HCT116 (cell line): Measurements from ENCODE around the gene TMEM119.

Source experiments
- CEBPB ChIP-seq: IDR thresholded peaks from 2 replicates; pipeline ENCODE4 v1.6.1; 2012; ENCODE audit warnings: low read depth
- EGR1 ChIP-seq: IDR thresholded peaks from 2 replicates; pipeline ENCODE4 v1.6.1; 2012; ENCODE audit warnings: low read depth
- EZH2 ChIP-seq: fragments of 200-600 bp; sonication (generic); IDR thresholded peaks from 2 replicates; pipeline ENCODE4 v1.6.1; 2017; ENCODE audit warnings: antibody characterized with exemption, mixed run types
- EZH2phosphoT487 ChIP-seq: fragments of 200-600 bp; IDR thresholded peaks from 2 replicates; pipeline ENCODE4 v1.6.1; 2018; ENCODE audit warnings: antibody characterized with exemption, borderline replicate concordance
- JUND ChIP-seq: IDR thresholded peaks from 2 replicates; pipeline ENCODE4 v1.6.1; 2012
- MAX ChIP-seq: IDR thresholded peaks from 2 replicates; pipeline ENCODE4 v1.6.1; 2012
- POLR2A ChIP-seq: IDR thresholded peaks from 2 replicates; pipeline ENCODE4 v1.7.0; 2011; ENCODE audit warnings: borderline replicate concordance; ENCODE audit not compliant: insufficient read depth, insufficient read length; ENCODE audit errors: extremely low read depth
- POLR2AphosphoS5 ChIP-seq: IDR thresholded peaks from 2 replicates; pipeline ENCODE4 v1.6.1; 2011; ENCODE audit warnings: mild to moderate bottlenecking, low read depth, low read length, moderate library complexity
- REST ChIP-seq: IDR thresholded peaks from 2 replicates; pipeline ENCODE4 v1.6.1; 2012; ENCODE audit warnings: low read depth
- YY1 ChIP-seq: IDR thresholded peaks from 2 replicates; pipeline ENCODE4 v1.6.1; 2011; ENCODE audit warnings: low read length, low read depth, moderate library complexity, mild to moderate bottlenecking; ENCODE audit not compliant: insufficient replicate concordance; ENCODE audit errors: extremely low read depth
- ZNF274 ChIP-seq: fragments of 200-500 bp; sonication (Bioruptor generic); IDR thresholded peaks from 2 replicates; pipeline ENCODE4 v1.6.1; 2014; ENCODE audit warnings: mild to moderate bottlenecking, low read depth, low read length, inconsistent platforms
- TF ChIP-seq, protein P1 (sequence below), 3 experiments: fragments of 200-600 bp in 1 of 3; sonication (generic) in 1 of 3; IDR thresholded peaks in 2 of 3; conservative IDR thresholded peaks in 1 of 3; 2 replicates each; pipeline ENCODE4 v1.5.1; 2012 to 2017; ENCODE audit warnings: low read depth in 2 of 3, low read length in 2 of 3, antibody characterized with exemption in 1 of 3, borderline replicate concordance in 1 of 3, control low read depth in 1 of 3, mild to moderate bottlenecking in 1 of 3, mixed read lengths in 1 of 3, mixed run types in 1 of 3, moderate library complexity in 1 of 3; ENCODE audit not compliant: insufficient read depth in 1 of 3

- TF ChIP-seq POLR2AphosphoS5 (no peak), POLR2A (no peak), YY1 (no peak), ZNF274 (no peak), EZH2phosphoT487 (no peak), EZH2 (no peak), JUND (no peak), CEBPB (no peak), REST (no peak), EGR1 (no peak), MAX (no peak)
- TF ChIP-seq, protein P1, sequence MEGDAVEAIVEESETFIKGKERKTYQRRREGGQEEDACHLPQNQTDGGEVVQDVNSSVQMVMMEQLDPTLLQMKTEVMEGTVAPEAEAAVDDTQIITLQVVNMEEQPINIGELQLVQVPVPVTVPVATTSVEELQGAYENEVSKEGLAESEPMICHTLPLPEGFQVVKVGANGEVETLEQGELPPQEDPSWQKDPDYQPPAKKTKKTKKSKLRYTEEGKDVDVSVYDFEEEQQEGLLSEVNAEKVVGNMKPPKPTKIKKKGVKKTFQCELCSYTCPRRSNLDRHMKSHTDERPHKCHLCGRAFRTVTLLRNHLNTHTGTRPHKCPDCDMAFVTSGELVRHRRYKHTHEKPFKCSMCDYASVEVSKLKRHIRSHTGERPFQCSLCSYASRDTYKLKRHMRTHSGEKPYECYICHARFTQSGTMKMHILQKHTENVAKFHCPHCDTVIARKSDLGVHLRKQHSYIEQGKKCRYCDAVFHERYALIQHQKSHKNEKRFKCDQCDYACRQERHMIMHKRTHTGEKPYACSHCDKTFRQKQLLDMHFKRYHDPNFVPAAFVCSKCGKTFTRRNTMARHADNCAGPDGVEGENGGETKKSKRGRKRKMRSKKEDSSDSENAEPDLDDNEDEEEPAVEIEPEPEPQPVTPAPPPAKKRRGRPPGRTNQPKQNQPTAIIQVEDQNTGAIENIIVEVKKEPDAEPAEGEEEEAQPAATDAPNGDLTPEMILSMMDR (IDR thresholded peaks at IDR 0.05 in 2 of 3, conservative IDR thresholded peaks at IDR 0.05 in 1 of 3; ENCODE audit: borderline replicate concordance in 1 of 3, insufficient read depth in 1 of 3, low read depth in 2 of 3, low read length in 2 of 3) = no peak
Measured at GRCh38 chr12:108627134-108627920, 29.4 kb upstream of the TMEM119 start.
